ENCODE data around the gene USP54. TPM values are rescaled to one million over a fixed set of nuclear protein-coding genes. Genes with fewer than 3 reads are reported as not detected.

The USP54 gene
- total and polyA plus RNA-seq, 2 of the 13 experiments (the other 11 are each of a cell fraction or from before 2014, with no cell fraction given): 18.1 to 25.0 TPM

GRCh38 chr10:73625884-73626752 lies 35.0 kb upstream of the USP54 start (continued):
- TF ChIP-seq THAP9 (CRISPR knock-in tag; IDR thresholded peaks at IDR 0.05; ENCODE audit: borderline replicate concordance) (peak; percentile 38; the same call in 1 of the 2 replicates), ZNF446 (CRISPR knock-in tag; IDR thresholded peaks at IDR 0.05) (no peak), ZSCAN30 (CRISPR knock-in tag; IDR thresholded peaks at IDR 0.05) (no peak), PHF21A (CRISPR knock-in tag; IDR thresholded peaks at IDR 0.05) (no peak), HINFP (CRISPR knock-in tag; IDR thresholded peaks at IDR 0.05; ENCODE audit: low read depth) (peak; percentile 58; the same call in 1 of the 2 replicates), ZNF3 (CRISPR knock-in tag; IDR thresholded peaks at IDR 0.05) (no peak), RARG (CRISPR knock-in tag; IDR thresholded peaks at IDR 0.05; ENCODE audit: low read depth) (no peak), NFAT5 (CRISPR knock-in tag; IDR thresholded peaks at IDR 0.05) (no peak), MTA1 (CRISPR knock-in tag; IDR thresholded peaks at IDR 0.05; ENCODE audit: borderline replicate concordance) (peak; percentile 83; the same call in 1 of the 2 replicates), GABPB1 (CRISPR knock-in tag; IDR thresholded peaks at IDR 0.05) (peak; percentile 57), EHMT2 (IDR thresholded peaks at IDR 0.05; ENCODE audit: borderline replicate concordance, low read depth, low read length) (peak; percentile 58; the same call in 1 of the 2 replicates), ZNF777 (CRISPR knock-in tag; IDR thresholded peaks at IDR 0.05) (peak; percentile 52), RFX5 (IDR thresholded peaks at IDR 0.05; ENCODE audit: low read depth, low read length) (no peak), HOXA9 (CRISPR knock-in tag; IDR thresholded peaks at IDR 0.05; ENCODE audit: borderline replicate concordance) (peak; percentile 62; the same call in 1 of the 2 replicates), ZBTB33 (CRISPR knock-in tag; IDR thresholded peaks at IDR 0.05) (no peak), ZNF709 (CRISPR knock-in tag; IDR thresholded peaks at IDR 0.05) (0 out of 2 replicates have a peak, but pooled peaks have one; percentile 14), MIXL1 (CRISPR knock-in tag; IDR thresholded peaks at IDR 0.05) (peak; percentile 59; the same call in 1 of the 2 replicates)
